Stomach (tissue), 9 donors: ENCODE data around the gene NPAS3. TPM values are rescaled to one million over a fixed set of nuclear protein-coding genes. Genes with fewer than 3 reads are reported as not detected.

Experiments
- DNase-seq, 2 donors: peaks; one replicate each; pipeline versions ENCODE4 v3.0.0 to v3.0.0-alpha.2; 2013 to 2019
- H3K27ac ChIP-seq, 5 donors: fragments of 200-600 bp in 4 of 5; sonication (generic) in 4 of 5; one replicate each; pipeline ENCODE4 v1.5.1; 2013 to 2019; ENCODE audit warnings: mild to moderate bottlenecking in 1 of 5, moderate library complexity in 1 of 5
- H3K27me3 ChIP-seq, 3 donors: fragments of 200-600 bp; sonication (generic); one replicate each; pipeline ENCODE4 v1.5.1; 2017 to 2019; ENCODE audit warnings: mixed run types in 1 of 3
- H3K36me3 ChIP-seq, 4 donors: fragments of 200-600 bp; sonication (generic); 1 replicate in 3 of 4; 2 replicates in 1 of 4; pipeline ENCODE4 v1.5.1; 2016 to 2019
- H3K4me1 ChIP-seq, 4 donors: fragments of 200-600 bp; sonication (generic); one replicate each; pipeline ENCODE4 v1.5.1; 2016 to 2019
- H3K4me3 ChIP-seq, 4 donors: fragments of 200-600 bp; sonication (generic) in 3 of 4; one replicate each; pipeline ENCODE4 v1.5.1; 2016 to 2019; ENCODE audit warnings: mild to moderate bottlenecking in 1 of 4
- H3K9me3 ChIP-seq, 4 donors: fragments of 200-600 bp; sonication (generic); one replicate each; pipeline ENCODE4 v1.5.1; 2016 to 2019
- CTCF ChIP-seq, 7 experiments: fragments of 450-650 bp in 4 of 7; fragments of 200-600 bp in 3 of 7; sonication (generic) in 3 of 7; IDR thresholded peaks; one replicate each; pipeline ENCODE4 v1.5.1; 2016 to 2019; ENCODE audit warnings: antibody characterized with exemption in 7 of 7, control low read depth in 2 of 7, mild to moderate bottlenecking in 1 of 7
- EP300 ChIP-seq: sonication (generic); formaldehyde crosslinking; IDR thresholded peaks from one replicate; pipeline ENCODE4 v1.6.1; 2017; ENCODE audit warnings: antibody characterized with exemption
- POLR2A ChIP-seq, 4 donors: fragments of 450-650 bp; IDR thresholded peaks; one replicate each; pipeline ENCODE4 v1.6.1; 2016; ENCODE audit warnings: antibody characterized with exemption in 4 of 4, control low read depth in 2 of 4, mild to moderate bottlenecking in 1 of 4, moderate library complexity in 1 of 4
- POLR2AphosphoS5 ChIP-seq, 3 donors: sonication (generic); formaldehyde crosslinking; IDR thresholded peaks; one replicate each; pipeline ENCODE4 v1.6.1; 2016; ENCODE audit warnings: antibody characterized with exemption in 3 of 3
- WGBS, 5 donors: extraction: QIAGEN DNeasy Blood & Tissue Kit in 3 of 5; methylation state at CpG; one replicate each; pipeline versions ENCODE4 v1.1.5 to v1.1.7; 2013 to 2018; 5-methylcytosine and 5-hydroxymethylcytosine counted together
- intact Hi-C: fragments of 100-400 bp; cut with DNase I; formaldehyde crosslinking; loops from one replicate; pipeline ENCODE4 v1.15.1; 2023; ENCODE audit warnings: low total_unique reads
- polyA plus RNA-seq, 3 donors: library from polyadenylated mRNA; stranded (reverse); fragments of 200-250 nt; gene quantifications; one replicate each; pipeline ENCODE4 v1.2.3, GENCODE V29; 2013
- total RNA-seq, 5 donors: library from RNA; depleted of rRNA; stranded (reverse); fragments of >200 nt; gene quantifications; one replicate each; pipeline versions ENCODE4 v1.1.0 to v1.2.3, GENCODE V29; 2014 to 2016
- donor health status: healthy with polysubstance abuse.
- donor health status: Bipolar disorder and iron deficiency.
- donor health status: healthy.

NPAS3 gene
- total and polyA plus RNA-seq, 8 donors = under 0.01 to 7.9 (median 0.76) TPM; not detected in 1

GRCh38 chr14:33833706-33834465 is 895.2 kb downstream of the NPAS3 start:
- 73 to 82% (median 80%) methylated on average over 16 of the region's 16 CpGs for WGBS, 5 donors
- Histone ChIP-seq H3K27me3 (no peaks in the 10 kb centered on the region), H3K9me3 (no peaks in the 10 kb centered on the region), H3K4me3 (no peak overlapping the region), H3K27ac (no peak overlapping the region), H3K4me1 (peaks cover 0 to 12% (median 5%) of the 10 kb centered on the region in 4 donors), H3K36me3 (no peaks in the 10 kb centered on the region)
- TF ChIP-seq EP300 (no peak), POLR2AphosphoS5 (IDR thresholded peaks at IDR 0.05) (no peak), CTCF (IDR thresholded peaks at IDR 0.05) (no peak), POLR2A (IDR thresholded peaks at IDR 0.05) (no peak)
- peak in 1 of 2 donors; percentile 43 for DNase-seq
- intact Hi-C loops = no loop called here

- DNase-seq = no peak
- H3K27me3 ChIP-seq = no peaks in the 10 kb centered on the region
- 79 to 84% (median 82%) methylated on average over 8 of the region's 8 CpGs for WGBS, 5 donors
- H3K27ac ChIP-seq = no peak overlapping the region
- H3K9me3 ChIP-seq = no peaks in the 10 kb centered on the region
- no peak overlapping the region for H3K4me3 ChIP-seq
- peaks cover 0 to 19% (median 7%) of the 10 kb centered on the region in 4 donors for H3K4me1 ChIP-seq
- no peaks in the 10 kb centered on the region for H3K36me3 ChIP-seq
- intact Hi-C loops = no loop called here
- TF ChIP-seq POLR2A (IDR thresholded peaks at IDR 0.05) (no peak), POLR2AphosphoS5 (IDR thresholded peaks at IDR 0.05) (no peak), CTCF (IDR thresholded peaks at IDR 0.05) (no peak), EP300 (no peak)
Measured at GRCh38 chr14:33834466-33835260, 896.0 kb downstream of the NPAS3 start.

- TF ChIP-seq EP300 = no peak
- no peak for TF ChIP-seq CTCF (IDR thresholded peaks at IDR 0.05)
- no peak for TF ChIP-seq POLR2A (IDR thresholded peaks at IDR 0.05)
- no peak for TF ChIP-seq POLR2AphosphoS5 (IDR thresholded peaks at IDR 0.05)
- Histone ChIP-seq H3K27ac (no peak overlapping the region), H3K9me3 (no peaks in the 10 kb centered on the region), H3K4me1 (peaks cover 0 to 24% (median 9%) of the 10 kb centered on the region in 4 donors), H3K4me3 (no peak overlapping the region), H3K27me3 (no peaks in the 10 kb centered on the region), H3K36me3 (no peaks in the 10 kb centered on the region)
- intact Hi-C loops = no loop called here
- no peak for DNase-seq
- 91 to 97% (median 95%) methylated on average over 6 of the region's 6 CpGs for WGBS, 5 donors
Measured at GRCh38 chr14:33835261-33835655, 896.6 kb downstream of the NPAS3 start.

GRCh38 chr14:33835677-33836076 is 897.0 kb downstream of the NPAS3 start:
- Histone ChIP-seq H3K4me3 (no peak overlapping the region), H3K9me3 (no peaks in the 10 kb centered on the region), H3K27me3 (no peaks in the 10 kb centered on the region), H3K4me1 (peaks cover 0 to 24% (median 9%) of the 10 kb centered on the region in 4 donors), H3K36me3 (no peaks in the 10 kb centered on the region), H3K27ac (no peak overlapping the region)
- WGBS, 5 donors = 87 to 94% (median 89%) methylated on average over 3 of the region's 3 CpGs
- DNase-seq = no peak
- intact Hi-C loops = no loop called here
- no peak for TF ChIP-seq EP300
- no peak for TF ChIP-seq CTCF (IDR thresholded peaks at IDR 0.05)
- TF ChIP-seq POLR2AphosphoS5 (IDR thresholded peaks at IDR 0.05) = no peak
- TF ChIP-seq POLR2A (IDR thresholded peaks at IDR 0.05) = no peak
